GM12864 (cell line): Measurements from ENCODE around the gene CRKL.

Experiments
- DNase-seq: peaks from one replicate; pipeline ENCODE4 v3.0.0-alpha.2; 2011; ENCODE audit warnings: low read depth
- H3K4me3 ChIP-seq: 2 replicates; pipeline ENCODE4 v1.5.1; 2011; ENCODE audit warnings: mild to moderate bottlenecking, low read depth, low read length, control low read depth
- CTCF ChIP-seq: IDR thresholded peaks from 2 replicates; pipeline ENCODE4 v1.5.1; 2011; ENCODE audit warnings: low read depth, mild to moderate bottlenecking, moderate library complexity, low read length, control low read depth, inconsistent platforms; ENCODE audit errors: missing control alignments

Gene CRKL

GRCh38 chr22:20993304-20994127 lies 76.3 kb downstream of the CRKL start:
- no peak overlapping the region for H3K4me3 ChIP-seq
- DNase-seq: no peak
- no peak for TF ChIP-seq CTCF

GRCh38 chr22:20994128-20994901 lies 77.1 kb downstream of the CRKL start:
- no peak overlapping the region for H3K4me3 ChIP-seq
- no peak for DNase-seq
- TF ChIP-seq CTCF: no peak

- DNase-seq: no peak
- no peak for TF ChIP-seq CTCF
- H3K4me3 ChIP-seq: no peak overlapping the region
Measured at GRCh38 chr22:20994902-20995241, 77.7 kb downstream of the CRKL start.

- no peak overlapping the region for H3K4me3 ChIP-seq
- DNase-seq: no peak
- TF ChIP-seq CTCF: no peak
Measured at GRCh38 chr22:20995329-20996030, 78.3 kb downstream of the CRKL start.

GRCh38 chr22:20996031-20996410 lies 78.8 kb downstream of the CRKL start:
- DNase-seq: no peak
- H3K4me3 ChIP-seq: no peak overlapping the region
- TF ChIP-seq CTCF: no peak

GRCh38 chr22:20996598-20997535 lies 79.7 kb downstream of the CRKL start:
- TF ChIP-seq CTCF: no peak
- no peak overlapping the region for H3K4me3 ChIP-seq

More at GRCh38 chr22:20996598-20997535, 79.7 kb downstream of the CRKL start:
- DNase-seq: no peak
